GM12892 (cell line): Measurements from ENCODE around the gene JAK2. TPM values are rescaled to one million over a fixed set of nuclear protein-coding genes. Genes with fewer than 3 reads are reported as not detected.
"Not testable (repeated sequence)": the region's sequence is repeated elsewhere in the genome, so short reads cannot be mapped to it uniquely, and the experiment has no call there.

Source experiments
- DNase-seq: peaks from one replicate; pipeline ENCODE4 v3.0.0; 2011; ENCODE audit not compliant: insufficient read length
- FAIRE-seq: peaks from 2 replicates; lab custom pipeline; 2011; peaks lifted over from hg19 to GRCh38; lab: Jason Lieb, UNC
- POLR2A ChIP-seq: IDR thresholded peaks from 2 replicates; pipeline ENCODE4 v1.6.1; 2011; ENCODE audit warnings: low read depth, low read length, control low read depth
- POLR2AphosphoS5 ChIP-seq: IDR thresholded peaks from 2 replicates; pipeline ENCODE4 v1.6.1; 2011; ENCODE audit warnings: low read depth, low read length, control low read depth
- TAF1 ChIP-seq: IDR thresholded peaks from 2 replicates; pipeline ENCODE4 v1.6.1; 2011; ENCODE audit warnings: low read depth, mild to moderate bottlenecking, control low read depth, low read length, borderline replicate concordance
- polyA plus RNA-seq: library from polyadenylated mRNA; unstranded; fragments of >200 nt; gene quantifications from one replicate; pipeline ENCODE4 v1.2.1, GENCODE V29; 2012; ENCODE audit warnings: missing spikeins, inconsistent platforms; ENCODE audit not compliant: missing spikeins

JAK2 gene
- polyA plus RNA-seq, result 12.2 TPM

DNA sequence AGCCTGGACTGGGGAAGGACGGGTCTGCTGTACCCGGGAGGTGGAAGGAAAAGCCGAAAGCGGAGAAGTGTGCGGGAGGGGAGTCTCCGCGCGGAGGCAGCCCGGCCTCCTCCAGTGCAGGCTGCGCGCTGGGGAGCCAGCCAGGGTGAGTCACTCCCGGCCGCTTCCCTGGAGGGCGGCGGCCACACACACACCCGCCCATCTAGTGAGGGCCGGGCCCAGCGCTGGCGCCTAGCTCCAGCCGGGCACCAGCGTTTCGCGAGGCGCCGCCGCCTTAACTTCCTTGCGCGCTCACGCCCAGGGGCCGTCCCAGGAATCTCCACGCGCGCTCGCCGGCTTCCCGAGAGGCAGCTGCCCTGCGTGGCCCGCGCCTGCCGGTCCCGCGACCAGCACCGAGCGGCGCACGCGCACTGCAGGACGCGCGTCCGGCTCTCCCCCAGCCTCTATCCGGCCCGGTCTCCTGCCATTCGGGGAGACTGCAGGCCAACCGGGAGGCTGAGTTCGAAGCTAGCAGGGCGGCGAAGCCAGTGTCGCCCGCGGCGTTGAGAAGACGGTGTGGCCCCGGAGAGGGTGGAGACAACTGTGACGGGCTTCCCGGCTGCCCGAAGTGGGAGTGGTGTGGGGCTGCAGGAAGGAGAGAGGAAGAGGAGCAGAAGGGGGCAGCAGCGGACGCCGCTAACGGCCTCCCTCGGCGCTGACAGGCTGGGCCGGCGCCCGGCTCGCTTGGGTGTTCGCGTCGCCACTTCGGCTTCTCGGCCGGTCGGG lies at the start of gene JAK2:
JAK2 (plus strand) TSS at position 652 of the 765 bp plus-strand sequence. CDS start 36,716 bp downstream, outside the sequence.
- TF ChIP-seq POLR2AphosphoS5 (peak; percentile 90), TAF1 (peak; percentile 85), POLR2A (peak; percentile 88)
- DNase-seq (peak; percentile 52), FAIRE-seq (peak; percentile 98)

DNA sequence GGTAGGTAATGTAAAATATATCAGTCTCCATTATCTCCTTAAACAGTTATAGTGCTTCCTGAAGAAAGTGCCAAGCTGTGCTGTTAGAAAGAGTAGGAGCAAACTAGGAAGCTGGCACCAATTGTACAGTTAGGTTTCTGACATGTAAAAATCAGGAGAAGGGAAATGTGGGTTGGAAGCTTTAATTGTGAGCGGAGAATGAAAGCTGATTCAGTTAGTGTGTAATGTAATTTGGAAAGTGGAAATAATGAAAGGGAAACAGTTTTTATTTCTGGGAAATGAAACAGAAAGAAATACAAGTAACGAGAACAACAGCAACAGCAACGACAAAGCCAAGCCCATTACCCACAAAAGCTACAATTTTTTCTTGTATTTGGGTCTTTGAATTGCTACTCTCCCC lies 48.8 kb upstream of the JAK2 start:
- TF ChIP-seq POLR2A (no peak), TAF1 (no peak), POLR2AphosphoS5 (no peak)
- no peak for DNase-seq
- FAIRE-seq, result peak; percentile 87

DNA sequence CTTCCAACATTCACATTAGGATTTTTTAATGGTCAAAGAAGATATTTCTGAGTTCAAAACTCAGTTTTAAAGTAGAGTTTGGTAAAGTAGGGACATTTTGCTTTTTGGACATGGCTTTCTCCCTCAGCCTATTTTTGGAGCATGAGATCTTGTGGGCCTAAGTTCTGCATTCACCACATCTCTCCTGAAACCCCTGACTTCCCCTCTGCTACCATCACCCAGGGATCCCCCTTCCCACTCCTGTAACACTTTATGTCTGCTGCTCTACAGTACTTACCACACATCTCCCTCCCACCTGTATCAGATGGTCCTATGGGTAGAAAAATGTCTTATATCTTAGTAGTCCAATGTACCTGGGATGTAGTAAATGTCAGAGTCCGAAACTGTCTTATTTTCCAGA lies 48.2 kb upstream of the JAK2 start:
- TF ChIP-seq POLR2A (peak; percentile 53; the same call in 1 of the 2 replicates), TAF1 (no peak), POLR2AphosphoS5 (no peak; the same call in 1 of the 2 replicates)
- DNase-seq, result no peak
- peak; percentile 95 for FAIRE-seq

DNA sequence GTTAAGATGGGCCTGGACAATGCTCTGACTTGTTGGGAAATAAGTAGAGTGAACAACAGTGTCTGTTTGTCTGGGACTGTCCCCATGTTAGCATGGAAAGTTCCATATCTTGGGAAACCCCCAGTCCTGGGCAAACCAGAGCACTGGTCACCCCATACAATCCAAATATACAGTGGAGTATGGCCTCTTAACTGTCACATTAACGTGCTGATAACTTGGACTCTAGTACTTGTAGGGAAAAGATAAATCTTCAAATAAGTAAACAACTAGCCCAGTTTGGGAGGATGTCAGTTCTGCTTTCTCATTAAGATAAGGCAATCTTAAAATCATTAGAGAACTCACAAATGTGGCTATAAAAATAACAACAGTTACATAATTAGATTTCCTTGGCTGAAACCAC lies 47.6 kb upstream of the JAK2 start:
- DNase-seq (no peak), FAIRE-seq (peak; percentile 83)
- no peak for TF ChIP-seq POLR2A
- TF ChIP-seq TAF1, result no peak
- no peak for TF ChIP-seq POLR2AphosphoS5

DNA sequence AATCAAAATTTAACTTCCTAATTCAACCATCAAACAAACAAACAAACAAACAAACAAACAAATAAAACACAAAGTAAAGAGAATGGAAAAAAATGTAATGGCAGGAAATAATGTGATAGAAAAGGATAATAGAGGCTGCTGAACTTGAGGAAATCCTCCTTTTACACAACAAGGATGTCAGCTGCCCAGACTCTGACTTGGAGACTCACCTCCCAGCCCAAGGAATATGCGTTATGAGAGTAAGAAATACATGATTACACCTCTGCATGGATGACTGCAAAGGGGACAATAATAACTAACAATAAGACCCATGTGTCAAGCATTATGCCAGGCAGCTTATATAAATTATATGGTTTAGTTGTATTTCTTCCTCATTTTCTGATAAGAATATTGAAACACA lies 46.6 kb upstream of the JAK2 start:
- no peak for TF ChIP-seq POLR2AphosphoS5
- TF ChIP-seq TAF1, result no peak
- no peak for TF ChIP-seq POLR2A
- FAIRE-seq (peak; percentile 58), DNase-seq (no peak)

DNA sequence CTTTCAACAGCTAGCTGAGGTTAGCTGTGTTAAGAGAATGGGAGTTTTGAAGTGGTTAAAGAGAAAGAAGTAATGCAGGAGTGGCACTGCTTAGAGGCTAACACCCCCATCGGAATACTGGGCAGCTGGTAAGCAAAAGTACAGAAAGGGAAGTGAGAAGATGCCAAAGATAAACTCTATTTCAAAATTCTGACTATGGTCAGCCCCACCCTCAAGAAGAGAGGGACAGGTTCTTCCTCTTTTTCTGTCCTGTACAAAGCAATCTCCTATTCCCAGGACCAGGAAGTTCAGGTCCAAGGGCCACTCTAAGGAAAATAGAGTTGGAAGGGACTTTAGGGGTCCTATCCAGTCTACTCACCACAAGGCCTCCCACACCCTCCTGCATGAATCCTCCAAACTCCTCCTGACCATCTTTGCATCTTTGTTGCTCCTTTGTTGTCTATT lies 45.9 kb upstream of the JAK2 start:
- TF ChIP-seq POLR2A (no peak), TAF1 (no peak)
- DNase-seq, result no peak
- peak; percentile 99 for FAIRE-seq

DNA sequence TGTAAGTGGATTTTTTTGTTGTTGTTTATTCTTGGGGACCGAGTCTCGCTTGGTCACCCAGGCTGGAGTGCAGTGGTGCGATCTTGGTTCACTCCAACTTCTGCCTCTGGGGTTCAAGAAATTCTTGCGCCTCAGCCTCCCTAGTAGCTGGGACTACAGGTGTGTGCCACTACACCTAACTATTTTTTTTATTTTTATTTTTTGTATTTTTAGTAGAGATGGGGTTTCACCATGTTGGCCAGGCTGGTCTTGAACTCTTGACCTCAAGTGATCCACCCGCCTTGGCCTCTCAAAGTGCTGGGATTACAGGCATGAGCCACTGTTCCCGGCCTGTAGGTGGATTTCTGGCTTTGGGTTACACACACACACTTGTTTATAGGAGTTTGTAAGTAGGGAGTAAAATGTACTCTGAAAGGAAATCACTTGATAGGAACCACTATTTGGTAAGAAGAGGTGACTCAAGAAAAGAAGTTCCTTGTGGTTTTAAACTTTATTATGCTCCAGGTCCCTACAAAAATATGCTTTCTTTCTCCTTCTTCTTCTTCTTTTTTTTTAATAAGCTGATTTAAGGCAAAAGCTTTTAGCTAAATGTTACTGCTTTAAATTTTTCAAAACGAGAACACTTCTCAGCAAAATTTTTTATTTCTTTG lies 42.9 kb upstream of the JAK2 start:
- not testable (repeated sequence) for DNase-seq
- FAIRE-seq, result peak; percentile 74

DNA sequence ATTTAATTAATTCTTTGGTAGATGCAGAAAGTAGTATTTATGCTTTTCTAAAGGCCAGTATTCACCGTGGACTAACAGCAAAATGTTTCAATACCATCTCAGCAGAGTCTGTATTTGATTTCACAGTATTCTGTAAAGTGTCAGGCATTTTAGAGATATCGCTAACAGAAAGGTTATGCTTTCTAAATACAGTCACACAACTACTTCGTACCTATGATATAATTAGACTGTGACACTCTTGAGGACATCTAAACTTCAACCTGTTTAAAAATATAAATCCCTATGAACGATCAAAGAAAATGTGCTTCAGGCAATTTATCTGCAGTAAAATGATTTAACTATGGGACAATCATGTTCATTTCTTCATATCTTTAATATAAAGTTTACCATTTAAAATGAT lies 41.7 kb upstream of the JAK2 start:
- DNase-seq, result no peak
- TF ChIP-seq POLR2AphosphoS5, result no peak
- no peak for TF ChIP-seq TAF1
- TF ChIP-seq POLR2A, result no peak
- no peak for FAIRE-seq

DNA sequence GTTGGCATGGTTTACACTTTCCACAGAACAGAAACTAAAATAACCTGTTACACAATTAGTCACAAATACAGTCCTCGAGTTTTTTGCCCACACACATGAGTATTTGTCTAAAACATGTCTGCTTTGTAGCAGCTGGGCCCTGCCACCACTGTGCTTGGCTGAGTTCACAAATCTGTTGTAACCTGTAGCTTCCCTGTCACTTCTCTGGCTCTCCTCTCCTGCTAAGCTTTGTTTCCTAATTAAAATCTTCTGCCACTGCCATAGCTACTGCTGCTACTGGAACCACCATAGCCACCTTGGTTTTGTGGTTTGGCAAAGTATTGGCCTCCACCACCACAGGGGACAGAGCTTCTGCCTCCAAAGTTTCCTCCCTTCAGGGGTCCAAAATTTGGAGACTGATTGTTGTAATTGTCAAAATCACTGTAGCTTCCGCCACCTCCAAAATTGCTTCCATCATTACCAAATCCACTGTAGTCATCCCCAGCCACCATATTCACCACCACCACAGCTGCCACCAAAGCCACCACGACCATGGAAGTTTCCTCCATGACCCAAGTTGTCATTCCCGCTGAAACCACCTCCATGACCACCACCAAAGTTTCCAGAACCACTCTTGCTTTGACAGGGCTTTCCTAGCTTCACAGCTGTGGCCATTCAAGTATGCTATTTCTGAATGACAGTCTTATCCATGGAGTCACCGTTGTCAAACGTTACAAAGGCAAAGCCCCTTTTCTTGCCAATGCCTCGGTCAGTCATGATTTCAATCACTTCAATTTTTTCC lies 40.5 kb upstream of the JAK2 start:
- FAIRE-seq, result peak; percentile 17
- not testable (repeated sequence) for DNase-seq

DNA sequence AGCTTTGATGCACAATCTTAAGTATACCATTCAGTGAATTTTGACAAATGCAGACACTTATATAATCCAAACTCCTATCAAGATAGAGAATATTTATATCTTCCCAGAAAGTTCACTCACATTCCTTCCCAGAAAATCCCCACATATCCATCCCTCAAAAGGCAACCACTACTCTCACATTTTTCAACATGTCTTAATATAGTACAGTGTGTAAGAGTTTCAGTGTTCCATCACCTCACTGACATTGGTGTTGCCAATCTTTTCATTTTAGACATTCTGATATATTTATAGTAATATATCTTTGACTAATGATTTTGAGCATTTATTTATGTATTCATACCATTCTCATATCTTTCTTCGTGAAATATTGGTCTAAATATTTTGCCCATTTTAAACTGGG lies 38.1 kb upstream of the JAK2 start:
- FAIRE-seq, result no peak
- no peak for DNase-seq
- TF ChIP-seq POLR2AphosphoS5 (no peak), TAF1 (no peak), POLR2A (no peak)

DNA sequence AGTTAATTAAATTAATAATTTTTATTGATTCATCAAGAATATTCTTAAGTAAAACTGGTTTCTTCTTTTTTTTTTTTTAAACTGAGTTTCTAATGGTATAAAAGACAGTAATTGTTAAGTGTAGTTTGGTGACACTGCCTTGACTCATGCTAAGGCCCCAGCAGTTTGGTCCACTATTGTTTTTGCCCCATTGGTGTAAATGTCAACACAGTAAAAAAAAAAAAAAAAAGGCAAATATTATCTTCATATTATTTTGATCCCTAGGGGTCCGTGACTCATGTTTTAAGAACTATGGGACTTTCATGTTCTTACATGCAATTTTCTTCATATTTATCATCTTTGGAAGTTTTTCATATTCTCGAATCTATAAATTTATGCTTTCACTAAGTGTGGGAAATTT lies 29.2 kb upstream of the JAK2 start:
- FAIRE-seq, result no peak
- no peak for DNase-seq

DNA sequence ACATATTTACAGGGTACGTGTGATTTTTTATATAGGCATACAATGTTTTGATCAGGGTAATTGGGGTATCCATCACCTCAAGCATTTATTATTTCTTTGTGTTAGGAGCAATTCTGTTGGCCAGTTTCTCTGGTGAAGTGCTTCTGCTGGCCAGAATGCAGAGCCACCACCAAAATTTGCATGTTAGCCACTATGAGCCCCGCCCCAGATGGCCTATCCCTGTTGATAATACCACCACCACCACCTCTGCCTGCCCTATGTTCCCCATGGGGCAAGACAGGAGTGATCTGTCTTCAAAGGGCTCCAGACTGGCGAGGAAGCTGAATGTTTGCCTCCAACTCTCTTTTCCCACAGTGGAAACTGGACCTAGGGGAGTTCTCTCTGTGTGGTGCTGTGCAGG lies 26.0 kb upstream of the JAK2 start:
- no peak for FAIRE-seq

More for the DNA sequence above, 29.2 kb upstream of the JAK2 start:
- TF ChIP-seq POLR2A (no peak), POLR2AphosphoS5 (no peak), TAF1 (no peak)

More for the DNA sequence above, 26.0 kb upstream of the JAK2 start:
- TF ChIP-seq POLR2A (no peak), POLR2AphosphoS5 (no peak), TAF1 (no peak)
- no peak for DNase-seq
